ENCODE results near the gene CDO1.

- no peak for TF ChIP-seq POLR2A (IDR thresholded peaks at IDR 0.05)
- TF ChIP-seq, protein P1, sequence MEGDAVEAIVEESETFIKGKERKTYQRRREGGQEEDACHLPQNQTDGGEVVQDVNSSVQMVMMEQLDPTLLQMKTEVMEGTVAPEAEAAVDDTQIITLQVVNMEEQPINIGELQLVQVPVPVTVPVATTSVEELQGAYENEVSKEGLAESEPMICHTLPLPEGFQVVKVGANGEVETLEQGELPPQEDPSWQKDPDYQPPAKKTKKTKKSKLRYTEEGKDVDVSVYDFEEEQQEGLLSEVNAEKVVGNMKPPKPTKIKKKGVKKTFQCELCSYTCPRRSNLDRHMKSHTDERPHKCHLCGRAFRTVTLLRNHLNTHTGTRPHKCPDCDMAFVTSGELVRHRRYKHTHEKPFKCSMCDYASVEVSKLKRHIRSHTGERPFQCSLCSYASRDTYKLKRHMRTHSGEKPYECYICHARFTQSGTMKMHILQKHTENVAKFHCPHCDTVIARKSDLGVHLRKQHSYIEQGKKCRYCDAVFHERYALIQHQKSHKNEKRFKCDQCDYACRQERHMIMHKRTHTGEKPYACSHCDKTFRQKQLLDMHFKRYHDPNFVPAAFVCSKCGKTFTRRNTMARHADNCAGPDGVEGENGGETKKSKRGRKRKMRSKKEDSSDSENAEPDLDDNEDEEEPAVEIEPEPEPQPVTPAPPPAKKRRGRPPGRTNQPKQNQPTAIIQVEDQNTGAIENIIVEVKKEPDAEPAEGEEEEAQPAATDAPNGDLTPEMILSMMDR (IDR thresholded peaks at IDR 0.05), result no peak
These were observed 37.7 kb upstream of the CDO1 start for GRCh38 chr5:115854139-115854538.
